HG03025 (cell line): ENCODE results near the gene SDSL.

ENCODE experiments used
- ATAC-seq: cut with Tn5 transposase; IDR thresholded peaks from one replicate; pipeline ENCODE4 v1.9.1; 2021; ENCODE audit warnings: mild to moderate bottlenecking, moderate library complexity; ENCODE audit not compliant: unreplicated experiment, low FRiP score

The SDSL gene

DNA sequence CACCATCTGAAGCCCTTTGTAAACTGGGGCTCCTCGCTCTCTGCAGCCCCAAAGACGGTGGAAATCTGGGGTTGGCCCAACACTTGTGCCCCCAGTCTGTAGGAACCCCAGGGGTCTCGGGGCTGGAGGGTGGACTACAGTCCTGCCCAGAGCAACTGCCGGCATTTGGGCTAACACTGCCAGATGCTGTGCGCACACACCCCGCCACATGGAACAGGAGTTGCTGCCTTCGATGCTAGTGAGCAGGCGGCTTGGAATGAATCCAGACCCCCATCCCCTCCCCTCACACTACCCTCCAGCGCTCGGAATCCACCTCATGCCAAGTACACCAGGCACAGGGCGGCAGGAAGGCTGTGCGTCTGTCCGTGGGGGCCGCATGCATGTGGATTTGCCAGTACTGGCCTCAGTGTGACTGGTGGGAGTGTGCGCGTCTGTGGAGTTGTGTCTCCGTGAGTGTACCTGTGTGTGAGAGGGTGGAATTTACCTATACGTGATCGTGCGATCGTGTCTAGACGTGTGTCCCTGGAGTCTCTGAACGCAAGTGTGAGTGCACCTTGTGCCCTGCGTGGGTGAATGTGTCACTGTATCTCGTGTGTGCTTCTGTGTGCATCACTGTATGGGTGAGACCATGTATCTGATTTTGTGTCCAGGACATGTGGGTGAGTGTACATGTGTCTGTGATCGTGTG lies 44.4 kb downstream of the SDSL start:
- ATAC-seq = no peak

DNA sequence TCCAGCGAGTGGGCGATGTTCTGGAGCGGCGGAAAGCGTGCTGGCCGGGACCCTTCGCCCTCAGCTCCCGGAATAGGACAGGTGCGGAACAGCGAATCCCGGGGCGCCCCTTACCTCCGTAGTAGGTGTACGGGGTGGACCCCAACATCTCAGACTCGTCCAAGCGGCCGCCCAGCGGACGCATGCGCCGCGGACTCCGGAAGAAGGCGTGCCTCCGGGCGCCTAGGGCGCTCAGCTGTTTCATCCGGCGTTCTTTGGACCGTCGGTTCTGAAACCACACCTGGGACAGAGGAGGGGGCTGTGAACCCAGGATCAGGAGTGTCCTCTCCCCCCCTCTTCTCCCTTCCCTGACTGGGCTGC lies 44.9 kb downstream of the SDSL start:
- no peak for ATAC-seq

DNA sequence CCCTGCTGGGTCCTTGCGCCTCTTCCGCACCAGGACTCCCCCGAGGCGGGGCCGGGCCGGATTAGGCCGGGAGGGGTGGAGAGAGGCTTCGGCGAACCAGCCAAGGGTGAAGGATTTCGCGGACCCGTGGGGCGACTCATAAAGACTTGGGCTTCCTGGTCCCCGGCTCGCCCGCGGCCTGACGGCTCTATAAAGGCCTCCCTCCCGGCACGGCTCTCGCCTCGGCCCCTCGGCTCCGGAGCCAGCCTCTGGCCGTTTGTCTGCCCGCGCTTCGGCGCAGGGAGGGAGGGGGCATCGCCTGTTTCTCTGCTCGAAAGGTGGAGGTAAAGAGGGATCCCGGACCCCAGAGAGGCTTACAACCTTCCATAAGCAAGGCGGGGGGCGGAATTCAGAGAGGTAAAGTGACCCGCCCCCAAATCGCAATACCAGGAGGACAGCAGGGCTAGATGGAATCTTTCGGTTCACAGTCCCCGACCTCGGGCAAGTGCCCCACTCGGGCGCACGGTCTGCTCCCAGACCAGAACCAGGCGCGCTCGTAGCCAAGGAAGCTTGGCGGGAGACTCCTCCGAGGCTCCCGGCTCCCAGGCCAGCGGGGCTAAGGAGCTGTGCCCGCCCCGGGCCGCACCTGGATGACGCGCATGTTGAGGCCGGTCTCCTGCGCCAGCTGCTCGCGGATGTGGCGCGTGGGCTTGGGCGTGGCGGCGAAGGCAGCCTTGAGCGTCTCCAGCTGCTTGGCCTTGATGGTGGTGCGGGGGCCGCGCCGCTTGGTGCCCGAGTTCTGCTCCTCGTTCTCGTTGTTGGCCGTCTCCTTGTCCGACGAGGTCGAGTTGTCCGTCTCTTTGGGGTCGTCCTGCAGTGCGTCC lies 45.6 kb downstream of the SDSL start:
- ATAC-seq = no peak

DNA sequence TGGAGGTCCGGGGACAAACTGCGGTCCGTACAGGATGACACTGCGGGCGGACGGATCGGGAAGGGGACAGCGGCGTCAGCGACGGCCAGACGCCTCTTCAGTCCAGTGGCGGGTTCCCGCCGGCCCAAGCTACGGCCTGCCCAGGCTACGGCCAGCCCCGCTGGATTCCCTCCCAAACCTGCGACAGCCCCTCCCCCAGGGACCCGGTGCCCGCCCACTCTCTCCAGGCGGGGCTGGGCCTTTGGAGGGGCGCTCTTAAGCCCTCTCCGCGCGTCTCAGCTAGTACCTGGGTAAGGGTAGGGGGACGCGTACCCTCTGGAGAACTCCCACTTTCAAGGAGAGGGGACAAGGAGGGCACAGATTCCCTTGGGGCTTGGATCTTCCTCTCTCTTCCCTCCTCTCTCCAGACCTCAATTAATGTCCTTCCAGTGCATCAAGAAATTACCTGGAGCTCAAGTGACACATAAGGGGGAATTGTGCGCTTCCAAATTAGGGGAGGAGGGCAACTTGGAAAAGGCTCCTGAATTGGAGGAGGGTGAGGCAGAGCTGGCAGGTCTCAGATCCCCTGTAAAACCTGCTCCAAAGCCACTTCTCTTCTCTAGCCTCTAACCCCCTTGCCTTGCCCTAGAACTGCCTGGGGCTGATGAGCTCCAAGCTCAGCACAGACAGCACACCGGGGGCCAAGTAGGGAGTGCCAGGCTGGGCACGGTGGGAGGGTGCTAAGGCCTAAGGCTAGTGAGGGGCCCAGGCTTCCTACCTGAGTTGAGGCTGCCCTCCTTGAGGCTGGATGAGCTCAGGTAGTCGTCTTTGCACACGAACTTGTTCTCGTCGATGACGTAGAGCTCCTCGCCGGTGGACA lies 46.4 kb downstream of the SDSL start:
- no peak for ATAC-seq

DNA sequence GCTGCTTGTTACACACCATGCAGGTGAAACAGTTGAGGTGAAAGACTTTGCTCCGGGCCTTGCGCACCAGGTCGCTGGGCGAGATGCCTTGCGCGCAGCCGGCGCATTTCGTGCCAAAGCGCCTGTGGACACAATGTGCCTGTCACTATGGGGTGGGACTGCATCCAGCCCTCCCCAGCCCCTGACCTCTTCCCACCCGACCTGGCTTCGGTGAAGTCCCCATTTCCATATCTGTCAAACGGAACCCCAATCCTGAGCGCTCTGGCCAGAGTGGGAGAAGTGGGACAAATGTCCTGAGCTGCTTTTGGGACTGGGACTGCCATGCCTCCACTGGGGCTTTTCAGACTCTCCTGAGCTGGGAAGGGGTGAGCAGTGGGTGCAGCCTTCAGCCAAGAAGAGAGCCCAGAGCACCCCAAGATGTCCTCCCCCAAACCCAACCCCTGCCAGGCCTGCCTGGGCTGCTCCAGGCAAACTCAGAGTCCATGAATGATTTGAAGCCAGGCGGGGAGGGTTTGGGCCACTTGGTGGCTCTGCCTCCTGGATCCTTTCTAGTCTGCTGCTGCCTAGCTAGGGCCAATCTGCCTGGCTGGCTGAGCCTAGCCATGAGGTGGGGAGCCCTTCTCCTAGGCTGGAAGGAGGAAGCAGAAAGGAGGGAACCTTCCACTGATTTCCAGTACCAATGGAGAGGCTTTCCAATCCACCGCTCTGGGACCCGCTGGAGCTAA lies 47.2 kb downstream of the SDSL start:
- ATAC-seq = no peak

DNA sequence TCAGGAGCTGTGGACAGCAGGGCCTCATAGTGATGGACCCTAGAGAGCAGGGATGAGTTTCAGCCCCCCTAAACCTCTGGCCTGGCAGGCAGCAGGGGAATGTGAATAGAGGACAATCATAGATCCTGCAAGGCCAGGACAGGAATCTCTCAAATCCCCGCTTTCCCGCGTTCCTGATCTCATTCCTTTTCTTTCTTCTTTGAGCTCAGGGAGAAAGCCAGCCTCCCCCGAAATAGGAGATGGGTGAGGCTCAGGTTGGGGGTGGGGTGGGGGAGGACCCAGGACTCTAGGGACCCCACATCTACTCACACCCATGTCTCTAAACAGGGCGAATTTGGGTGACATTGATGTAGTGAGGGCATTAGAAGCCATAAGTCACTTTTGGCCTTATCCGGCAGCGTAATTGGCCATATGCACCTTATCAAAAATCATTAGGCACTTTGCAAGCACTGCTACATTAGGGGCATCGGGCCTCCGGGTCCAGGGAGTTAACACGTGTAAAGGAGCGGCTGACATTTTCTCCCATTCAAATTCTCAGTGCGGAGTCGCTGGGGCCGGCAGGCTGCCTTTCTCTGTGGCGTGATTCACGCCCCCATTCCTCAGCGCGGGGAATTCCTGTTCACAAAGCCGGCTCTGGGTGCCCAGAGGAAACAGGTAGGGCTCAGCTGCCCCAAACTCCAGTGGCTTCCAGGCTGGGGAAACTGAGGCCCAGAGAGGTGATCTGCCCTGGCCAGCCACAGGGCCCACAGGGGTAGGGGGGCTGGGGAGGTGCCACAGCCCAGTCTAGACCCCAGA lies 48.0 kb downstream of the SDSL start:
- ATAC-seq = no peak

DNA sequence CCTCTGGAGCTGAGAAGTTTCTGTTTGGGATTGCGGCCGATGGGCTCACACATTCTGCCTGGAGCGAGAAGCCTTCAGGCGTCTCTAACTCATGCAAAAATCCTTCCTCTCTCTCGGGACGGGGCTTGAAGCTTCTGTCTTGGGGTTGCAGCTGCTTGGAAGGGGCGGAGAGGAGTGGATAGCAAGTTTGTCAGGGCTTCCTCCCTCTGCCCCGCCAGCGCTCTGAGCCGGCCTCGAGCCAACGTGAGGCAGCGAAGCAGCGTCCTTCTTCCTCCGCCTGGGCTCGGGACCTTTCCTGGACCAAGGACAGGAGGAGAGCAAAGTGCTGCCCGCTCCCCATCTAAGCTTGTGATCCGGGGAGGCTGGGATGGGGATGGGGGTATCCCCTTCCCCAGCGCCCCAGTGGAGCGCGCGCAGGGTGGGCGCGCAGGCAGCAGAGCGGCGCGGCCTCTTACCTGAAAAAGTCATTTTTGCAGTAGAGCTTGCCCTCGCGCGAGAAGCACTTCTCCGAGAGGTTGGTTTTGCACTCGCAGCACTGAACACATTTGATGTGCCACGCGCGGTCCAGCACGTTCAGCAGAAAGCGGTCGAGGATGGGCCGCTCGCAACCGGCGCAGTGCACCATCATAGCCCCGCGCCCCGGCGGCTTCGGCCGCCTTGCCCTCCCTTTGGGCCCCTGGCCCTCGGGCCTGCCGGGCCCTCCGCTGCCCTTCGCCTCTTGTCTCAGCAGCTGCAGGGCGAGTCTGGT lies 48.9 kb downstream of the SDSL start:
- ATAC-seq = no peak

DNA sequence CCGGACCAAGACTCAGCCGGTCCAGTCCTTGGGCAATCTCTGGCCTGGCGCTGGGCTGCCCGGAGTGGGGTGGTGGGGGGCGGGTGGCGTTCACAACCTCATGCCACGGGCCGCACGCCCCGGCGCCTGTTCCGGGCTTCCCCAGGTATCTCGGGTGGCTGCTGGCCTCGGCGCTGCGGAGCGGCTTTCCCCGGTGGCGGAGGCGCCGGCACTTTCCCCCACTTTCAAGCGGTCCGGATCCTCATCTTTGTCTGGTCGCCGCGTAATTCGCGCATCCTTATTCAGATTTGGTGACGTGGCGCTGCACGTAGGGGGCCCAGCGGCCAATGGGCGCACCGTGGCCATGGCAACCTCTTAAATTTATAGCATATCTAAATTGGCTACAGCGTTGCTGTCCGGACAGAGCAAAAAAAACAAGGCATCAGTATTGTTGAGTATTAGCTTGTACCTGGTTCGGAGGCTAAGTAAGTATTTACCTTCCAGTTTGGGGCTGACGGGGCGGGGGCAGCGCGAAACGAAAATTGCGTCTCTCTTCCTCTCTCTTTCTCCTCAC lies 49.5 kb downstream of the SDSL start, which contains the start of gene LHX5:
TSS of gene LHX5 (minus strand) at position 253 of the 553 bp plus-strand sequence. CDS start 373 bp downstream, outside the sequence.
- ATAC-seq = no peak

DNA sequence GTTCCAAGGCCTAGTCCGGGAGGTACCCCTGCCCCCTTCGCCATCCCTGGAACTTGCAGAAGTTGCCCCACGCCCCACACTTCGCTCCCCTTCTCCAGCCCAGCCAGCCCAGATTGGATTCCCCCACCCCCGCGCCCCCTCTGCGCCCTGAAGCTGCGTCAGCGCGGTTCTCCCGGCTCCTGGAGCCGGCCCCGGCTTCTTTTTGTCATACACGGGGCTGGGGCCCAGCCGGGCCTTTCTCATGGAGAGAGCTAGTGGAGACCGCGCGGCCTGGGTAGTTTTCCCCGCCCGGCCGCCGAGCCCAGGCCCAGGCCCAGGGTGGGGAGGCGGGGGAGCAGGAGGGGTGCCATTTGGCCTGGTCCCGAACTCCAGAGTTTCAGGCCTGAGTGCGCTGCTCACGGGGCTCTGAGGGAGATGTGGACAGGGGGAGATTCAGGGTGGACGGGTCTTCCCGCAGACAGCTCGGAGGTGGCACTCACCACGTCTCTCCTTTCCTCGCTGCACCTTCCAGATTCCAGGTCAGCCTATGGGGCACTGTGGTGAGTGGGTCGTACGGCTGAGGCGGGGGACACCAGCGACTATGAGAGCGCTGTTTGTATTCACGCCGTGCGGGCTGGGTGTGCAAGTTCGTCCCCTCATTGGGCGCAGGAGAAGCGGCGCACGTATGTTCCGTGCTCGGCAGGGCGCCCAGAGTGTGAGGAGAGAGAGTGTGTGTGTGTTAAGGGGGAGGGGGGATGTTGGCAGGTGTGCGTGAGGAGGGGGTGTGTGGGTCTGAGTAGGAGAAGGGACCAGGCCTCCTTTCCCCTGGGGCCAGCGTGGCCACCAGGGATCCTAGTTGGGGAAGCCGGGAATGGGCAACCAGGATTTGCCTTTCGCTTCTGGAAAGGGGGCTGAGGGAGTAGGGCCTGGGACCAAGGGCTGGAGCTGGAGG lies 50.3 kb downstream of the SDSL start:
- ATAC-seq = no peak

DNA sequence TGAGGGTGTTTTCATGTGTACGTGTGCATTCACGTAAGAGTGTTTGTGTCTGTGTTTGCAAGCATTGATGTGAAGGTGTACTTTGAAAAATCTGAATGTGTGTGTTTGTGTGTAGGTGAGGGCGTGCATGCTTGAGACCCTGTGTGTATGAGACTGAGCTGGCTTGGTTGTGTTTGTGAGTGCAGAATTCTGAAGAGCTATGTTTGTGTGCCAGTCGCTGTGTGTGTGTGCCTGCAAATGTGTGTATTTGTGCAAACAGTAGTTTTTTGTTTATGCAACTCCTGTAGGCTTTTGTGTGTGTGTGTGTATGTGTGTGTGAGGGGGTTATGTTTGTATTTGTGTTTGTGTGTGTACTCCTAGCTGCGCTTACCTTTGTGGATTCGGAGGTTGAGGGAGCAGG lies 51.2 kb downstream of the SDSL start:
- ATAC-seq = no peak

DNA sequence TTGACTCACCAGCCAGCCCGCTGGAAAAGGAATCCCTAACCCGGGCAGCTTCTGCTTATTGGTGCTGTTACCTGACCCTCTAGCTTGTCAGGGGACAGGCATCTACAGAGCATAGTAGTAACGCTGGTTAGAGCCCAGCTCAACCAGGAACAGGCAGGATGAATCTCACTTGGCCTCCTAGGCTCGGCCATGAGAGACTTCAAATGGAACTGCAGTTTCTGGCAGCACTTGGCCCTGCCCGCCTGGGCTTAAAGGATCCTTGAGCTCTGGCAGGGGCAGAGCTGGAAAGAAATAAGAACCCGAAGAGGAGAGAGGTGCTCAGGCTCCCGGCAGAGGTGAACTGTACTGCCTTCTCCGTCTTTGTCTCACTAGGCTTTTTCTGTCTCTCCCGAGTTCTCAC lies 51.8 kb downstream of the SDSL start:
- ATAC-seq = no peak

DNA sequence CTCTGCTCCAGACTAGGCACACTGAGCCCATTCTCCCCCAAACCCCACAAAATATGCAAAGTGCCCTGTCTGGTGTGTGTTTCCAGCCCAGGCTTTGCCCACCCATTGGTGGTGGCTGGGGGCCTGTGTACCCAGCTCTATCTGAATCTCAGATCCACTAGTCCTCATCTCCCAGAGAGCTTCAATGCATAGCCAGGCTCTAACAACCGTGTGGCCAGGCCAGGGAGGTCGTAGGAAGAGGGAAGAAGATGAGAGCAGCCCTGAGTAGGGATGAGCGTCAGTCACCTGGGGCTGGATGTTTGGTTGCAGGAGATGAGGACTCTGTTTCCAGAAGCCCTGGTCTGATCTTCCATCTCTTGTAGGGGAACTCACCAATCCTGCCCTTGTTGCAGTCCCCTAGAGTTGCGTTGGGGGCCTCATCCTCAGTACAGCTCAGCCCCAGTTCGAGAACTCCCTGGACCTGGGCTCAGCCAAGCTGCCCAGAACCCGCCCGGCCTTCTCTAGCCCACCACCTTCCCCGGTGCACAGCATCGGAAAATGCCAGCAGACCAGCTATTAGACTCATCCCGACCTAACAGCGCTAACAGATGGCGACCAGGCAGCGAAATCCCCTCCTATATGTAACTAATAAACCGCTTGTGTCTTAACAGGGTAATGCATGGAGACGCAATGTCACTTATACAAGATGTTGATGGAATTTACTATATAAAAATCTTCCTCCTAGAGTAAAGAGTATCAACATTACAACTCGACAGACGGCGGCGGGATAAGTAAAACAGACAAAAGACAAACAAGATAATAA lies 52.7 kb downstream of the SDSL start:
- no peak for ATAC-seq

DNA sequence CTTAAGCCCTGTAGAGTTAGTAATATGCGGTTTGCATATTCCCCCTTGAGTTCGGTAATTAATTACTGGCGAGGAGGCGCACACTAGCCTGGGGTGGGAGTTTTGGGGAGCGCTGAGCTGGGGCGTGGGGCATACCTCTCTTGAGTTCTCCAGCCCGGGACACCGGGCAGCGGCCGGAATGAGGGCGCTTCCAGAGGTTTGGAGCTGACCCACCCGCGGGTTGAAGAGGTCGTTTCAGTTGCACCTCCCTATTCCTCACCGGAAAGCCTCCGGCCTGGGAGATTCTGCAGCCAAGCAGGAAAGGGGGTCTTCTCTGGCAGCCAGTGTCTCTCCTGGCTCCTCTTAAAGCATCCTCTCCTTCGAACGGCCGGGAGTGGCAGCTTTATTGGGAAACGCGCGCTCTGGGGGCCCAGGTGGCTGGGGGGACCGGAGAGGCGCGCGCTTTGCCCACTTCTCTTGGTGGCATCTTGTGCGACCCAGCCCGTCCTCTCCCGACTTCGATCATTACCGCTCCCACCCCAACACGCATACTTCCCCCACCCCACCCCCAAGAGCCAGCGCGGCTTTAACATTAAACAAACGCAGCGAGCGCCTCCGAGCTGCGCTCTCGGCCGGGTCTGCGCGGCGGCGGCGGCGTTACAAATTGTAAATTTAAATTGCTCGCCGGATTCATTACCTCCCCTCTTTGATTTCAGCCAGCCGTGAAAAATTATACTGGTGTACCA lies 53.4 kb downstream of the SDSL start:
- no peak for ATAC-seq

DNA sequence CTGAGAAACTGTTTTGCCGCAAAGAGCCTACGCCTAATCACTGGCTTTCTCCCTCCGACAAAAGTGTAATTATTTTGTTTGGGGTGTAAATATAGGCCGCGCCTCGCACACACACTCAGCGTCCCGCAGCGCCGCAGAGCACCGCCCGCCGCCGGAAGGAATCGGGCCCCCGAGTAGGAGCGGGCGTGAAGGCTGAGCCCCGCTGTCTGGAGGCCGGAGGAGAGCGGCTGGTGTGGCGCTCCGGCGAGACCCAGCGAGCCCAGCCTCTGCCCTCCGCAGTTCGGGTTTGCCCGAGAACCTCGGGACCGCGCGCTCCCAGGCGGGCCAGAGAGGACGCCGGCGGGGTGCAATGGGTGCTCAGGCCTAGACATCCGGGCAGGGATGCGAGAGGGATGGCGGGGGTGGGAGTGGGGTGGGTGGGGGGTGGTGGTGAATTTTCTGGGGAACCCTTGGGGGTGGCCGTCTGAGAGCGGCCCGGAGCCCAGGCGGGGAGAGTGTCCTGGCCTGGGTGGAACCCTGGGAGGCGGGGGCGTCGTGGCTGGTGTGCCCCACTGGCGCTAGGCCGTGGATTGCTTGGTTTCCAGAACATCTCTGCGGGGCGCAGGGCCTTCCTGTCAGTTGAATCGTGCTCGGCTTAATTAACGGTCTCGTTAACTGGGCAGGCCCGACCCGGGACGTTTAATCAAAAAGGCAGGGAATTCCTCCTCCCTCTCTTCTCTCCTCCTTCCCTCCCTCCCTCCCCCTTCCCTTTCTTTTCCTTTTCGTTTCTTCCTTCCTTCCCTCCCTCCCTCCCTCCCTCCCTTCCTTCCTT lies 54.2 kb downstream of the SDSL start:
- ATAC-seq = no peak

DNA sequence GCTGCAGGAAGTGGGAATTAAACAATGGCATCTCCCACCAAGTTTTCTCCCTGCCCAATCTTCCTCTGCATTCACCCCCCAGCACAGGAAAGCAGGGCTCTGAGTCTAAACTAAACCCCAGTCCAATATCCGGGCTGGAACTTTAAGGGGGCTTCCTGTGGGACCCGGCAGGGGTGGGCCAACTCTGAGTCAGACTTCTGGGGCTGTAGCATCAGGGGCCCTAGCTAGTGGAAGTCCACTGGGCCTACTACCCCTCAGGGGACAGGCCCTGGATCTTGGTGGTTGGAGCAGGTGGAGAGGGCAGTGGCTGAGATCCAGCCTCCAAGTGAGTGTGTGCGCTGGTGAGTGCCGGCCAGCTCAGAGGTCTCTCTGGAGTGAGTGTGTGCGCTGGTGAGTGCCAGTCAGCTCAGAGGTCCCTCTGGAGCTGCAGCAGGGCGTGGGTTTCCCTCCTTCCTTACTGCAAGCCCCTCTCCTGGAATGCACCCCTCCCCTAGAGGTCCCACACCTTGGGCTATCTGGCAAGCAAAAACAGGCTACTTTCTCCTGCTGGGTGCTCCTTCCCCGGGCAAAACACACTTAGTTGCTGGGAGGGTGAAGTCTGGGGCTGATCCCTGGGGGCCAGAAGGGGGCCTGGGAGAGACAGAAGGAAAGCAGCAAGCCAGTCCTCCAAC lies 55.1 kb downstream of the SDSL start:
- ATAC-seq = no peak
